Panc1 (cell line): Measurements from ENCODE around the gene WNK2.

Experiments
- CTCF ChIP-seq: fragments of 450-650 bp; IDR thresholded peaks from 2 replicates; pipeline ENCODE4 v1.5.1; 2017; ENCODE audit warnings: mild to moderate bottlenecking
- POLR2AphosphoS5 ChIP-seq: IDR thresholded peaks from 2 replicates; pipeline ENCODE4 v1.6.1; 2012; ENCODE audit warnings: mild to moderate bottlenecking, low read depth, low read length, moderate library complexity

- TF ChIP-seq CTCF (no peak), POLR2AphosphoS5 (no peak)
Measured at GRCh38 chr9:93248386-93249040, 64.6 kb downstream of the WNK2 start.
